ENCODE results near the gene F10.

F10 gene

DNA sequence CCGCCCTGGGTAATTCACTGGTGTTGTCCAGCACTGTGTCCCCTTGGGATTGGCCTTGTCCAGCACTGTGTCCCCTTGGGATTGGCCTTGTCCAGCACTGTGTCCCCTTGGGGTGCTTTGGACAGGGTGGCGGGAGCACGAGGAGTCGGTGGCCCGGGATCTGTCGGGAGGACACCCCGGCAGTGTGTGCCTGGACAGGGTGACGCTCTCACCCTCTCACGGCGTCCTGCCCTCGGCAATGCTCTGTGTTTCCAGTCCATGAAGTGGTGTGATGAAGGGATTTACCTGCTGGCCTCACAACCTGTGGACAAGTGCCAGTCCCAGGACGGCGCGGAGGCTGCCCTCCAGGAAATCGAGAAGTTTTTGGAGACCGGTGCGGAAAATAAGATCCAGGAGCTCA lies 46.9 kb upstream of the F10 start:
- no peak for DNase-seq (ENCODE audit: low read depth in 1 of 2, low spot score in 1 of 2)
- Histone ChIP-seq H3K27ac (replicated peaks) (no peak overlapping the region), H3K27me3 (ENCODE audit: insufficient read depth, poor library complexity, severe bottlenecking) (peaks cover 4% of the 10 kb centered on the region), H3K4me3 (replicated peaks; ENCODE audit: insufficient read depth, low read length) (no peak overlapping the region)
- TF ChIP-seq GABPA (IDR thresholded peaks at IDR 0.05; ENCODE audit: low read depth) (no peak), POLR2AphosphoS5 (IDR thresholded peaks at IDR 0.05; ENCODE audit: low read depth) (no peak), SPI1 (IDR thresholded peaks at IDR 0.05; ENCODE audit: borderline replicate concordance, low read depth) (no peak)
- TF ChIP-seq, protein P1, sequence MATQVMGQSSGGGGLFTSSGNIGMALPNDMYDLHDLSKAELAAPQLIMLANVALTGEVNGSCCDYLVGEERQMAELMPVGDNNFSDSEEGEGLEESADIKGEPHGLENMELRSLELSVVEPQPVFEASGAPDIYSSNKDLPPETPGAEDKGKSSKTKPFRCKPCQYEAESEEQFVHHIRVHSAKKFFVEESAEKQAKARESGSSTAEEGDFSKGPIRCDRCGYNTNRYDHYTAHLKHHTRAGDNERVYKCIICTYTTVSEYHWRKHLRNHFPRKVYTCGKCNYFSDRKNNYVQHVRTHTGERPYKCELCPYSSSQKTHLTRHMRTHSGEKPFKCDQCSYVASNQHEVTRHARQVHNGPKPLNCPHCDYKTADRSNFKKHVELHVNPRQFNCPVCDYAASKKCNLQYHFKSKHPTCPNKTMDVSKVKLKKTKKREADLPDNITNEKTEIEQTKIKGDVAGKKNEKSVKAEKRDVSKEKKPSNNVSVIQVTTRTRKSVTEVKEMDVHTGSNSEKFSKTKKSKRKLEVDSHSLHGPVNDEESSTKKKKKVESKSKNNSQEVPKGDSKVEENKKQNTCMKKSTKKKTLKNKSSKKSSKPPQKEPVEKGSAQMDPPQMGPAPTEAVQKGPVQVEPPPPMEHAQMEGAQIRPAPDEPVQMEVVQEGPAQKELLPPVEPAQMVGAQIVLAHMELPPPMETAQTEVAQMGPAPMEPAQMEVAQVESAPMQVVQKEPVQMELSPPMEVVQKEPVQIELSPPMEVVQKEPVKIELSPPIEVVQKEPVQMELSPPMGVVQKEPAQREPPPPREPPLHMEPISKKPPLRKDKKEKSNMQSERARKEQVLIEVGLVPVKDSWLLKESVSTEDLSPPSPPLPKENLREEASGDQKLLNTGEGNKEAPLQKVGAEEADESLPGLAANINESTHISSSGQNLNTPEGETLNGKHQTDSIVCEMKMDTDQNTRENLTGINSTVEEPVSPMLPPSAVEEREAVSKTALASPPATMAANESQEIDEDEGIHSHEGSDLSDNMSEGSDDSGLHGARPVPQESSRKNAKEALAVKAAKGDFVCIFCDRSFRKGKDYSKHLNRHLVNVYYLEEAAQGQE (IDR thresholded peaks at IDR 0.05; ENCODE audit: insufficient replicate concordance, low read depth): no peak
- TF ChIP-seq, protein P2, sequence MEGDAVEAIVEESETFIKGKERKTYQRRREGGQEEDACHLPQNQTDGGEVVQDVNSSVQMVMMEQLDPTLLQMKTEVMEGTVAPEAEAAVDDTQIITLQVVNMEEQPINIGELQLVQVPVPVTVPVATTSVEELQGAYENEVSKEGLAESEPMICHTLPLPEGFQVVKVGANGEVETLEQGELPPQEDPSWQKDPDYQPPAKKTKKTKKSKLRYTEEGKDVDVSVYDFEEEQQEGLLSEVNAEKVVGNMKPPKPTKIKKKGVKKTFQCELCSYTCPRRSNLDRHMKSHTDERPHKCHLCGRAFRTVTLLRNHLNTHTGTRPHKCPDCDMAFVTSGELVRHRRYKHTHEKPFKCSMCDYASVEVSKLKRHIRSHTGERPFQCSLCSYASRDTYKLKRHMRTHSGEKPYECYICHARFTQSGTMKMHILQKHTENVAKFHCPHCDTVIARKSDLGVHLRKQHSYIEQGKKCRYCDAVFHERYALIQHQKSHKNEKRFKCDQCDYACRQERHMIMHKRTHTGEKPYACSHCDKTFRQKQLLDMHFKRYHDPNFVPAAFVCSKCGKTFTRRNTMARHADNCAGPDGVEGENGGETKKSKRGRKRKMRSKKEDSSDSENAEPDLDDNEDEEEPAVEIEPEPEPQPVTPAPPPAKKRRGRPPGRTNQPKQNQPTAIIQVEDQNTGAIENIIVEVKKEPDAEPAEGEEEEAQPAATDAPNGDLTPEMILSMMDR (IDR thresholded peaks at IDR 0.05; ENCODE audit: insufficient read depth, low read length): no peak

DNA sequence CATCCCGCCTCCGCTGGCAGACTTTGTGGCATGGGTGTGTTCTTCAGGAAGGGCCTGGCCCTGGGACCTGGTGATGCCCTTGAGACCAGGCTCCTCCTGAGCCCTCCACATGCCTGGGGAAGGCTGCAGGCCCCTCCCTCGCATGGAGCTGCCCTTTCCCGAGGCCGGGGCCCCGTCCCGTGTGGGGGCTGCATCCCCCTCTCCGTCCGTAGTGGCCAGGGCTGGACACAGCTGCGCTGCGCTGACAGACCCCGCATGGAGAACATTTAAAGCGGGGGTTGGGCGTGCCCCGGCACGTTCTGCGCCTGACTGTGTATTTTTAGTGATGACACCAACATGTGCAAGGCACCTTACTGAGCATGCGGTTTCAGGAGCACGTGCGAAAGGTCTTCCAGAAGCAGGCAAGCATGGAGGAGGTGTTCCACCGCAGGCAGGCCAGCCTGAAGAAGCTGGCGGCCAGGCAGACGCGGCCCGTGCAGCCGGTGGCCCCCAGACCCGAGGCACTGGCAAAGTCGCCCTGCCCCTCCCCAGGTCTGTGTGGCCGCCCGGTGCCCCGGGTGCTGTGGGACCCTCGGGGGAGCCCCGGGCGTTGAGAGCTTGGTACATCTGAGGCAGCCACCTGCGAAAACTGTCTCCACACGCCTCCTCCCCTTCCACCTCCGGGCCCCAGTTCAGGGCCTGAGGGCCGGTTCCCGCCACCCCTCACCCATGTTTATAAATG lies 45.8 kb upstream of the F10 start:
- Histone ChIP-seq H3K4me3 (replicated peaks; ENCODE audit: insufficient read depth, low read length) (no peak overlapping the region), H3K27me3 (ENCODE audit: insufficient read depth, poor library complexity, severe bottlenecking) (peaks cover 4% of the 10 kb centered on the region), H3K27ac (replicated peaks) (no peak overlapping the region)
- TF ChIP-seq, protein P2 (IDR thresholded peaks at IDR 0.05; ENCODE audit: insufficient read depth, low read length): no peak
- TF ChIP-seq, protein P1 (IDR thresholded peaks at IDR 0.05; ENCODE audit: insufficient replicate concordance, low read depth): no peak
- TF ChIP-seq POLR2AphosphoS5 (IDR thresholded peaks at IDR 0.05; ENCODE audit: low read depth) (no peak), SPI1 (IDR thresholded peaks at IDR 0.05; ENCODE audit: borderline replicate concordance, low read depth) (no peak), GABPA (IDR thresholded peaks at IDR 0.05; ENCODE audit: low read depth) (no peak)
- no peak for DNase-seq (ENCODE audit: low read depth in 1 of 2, low spot score in 1 of 2)

DNA sequence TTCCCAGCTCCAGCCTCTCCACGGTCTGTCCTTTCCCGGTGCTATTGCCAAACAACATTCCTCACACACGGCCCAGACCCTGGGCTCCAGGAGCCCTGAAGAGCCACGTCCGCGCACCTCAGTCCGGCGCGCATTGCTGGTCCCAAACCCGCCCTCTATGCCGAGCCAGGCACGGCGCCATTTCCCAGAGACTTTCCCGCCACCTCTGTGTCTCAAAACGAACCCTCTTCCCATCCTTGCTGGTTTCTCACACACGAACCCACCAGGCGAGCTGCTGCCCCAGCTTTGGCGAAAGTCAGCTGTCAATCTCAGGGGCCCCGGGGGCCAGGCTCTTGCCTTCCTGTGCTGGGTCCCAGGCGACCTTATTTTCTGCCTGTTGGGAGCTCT lies 45.0 kb upstream of the F10 start:
- Histone ChIP-seq H3K27ac (replicated peaks) (no peak overlapping the region), H3K27me3 (ENCODE audit: insufficient read depth, poor library complexity, severe bottlenecking) (peaks cover 4% of the 10 kb centered on the region), H3K4me3 (replicated peaks; ENCODE audit: insufficient read depth, low read length) (no peak overlapping the region)
- DNase-seq (ENCODE audit: low read depth in 1 of 2, low spot score in 1 of 2): no peak
- TF ChIP-seq SPI1 (IDR thresholded peaks at IDR 0.05; ENCODE audit: borderline replicate concordance, low read depth) (no peak), GABPA (IDR thresholded peaks at IDR 0.05; ENCODE audit: low read depth) (no peak), POLR2AphosphoS5 (IDR thresholded peaks at IDR 0.05; ENCODE audit: low read depth) (no peak)
- TF ChIP-seq, protein P2 (IDR thresholded peaks at IDR 0.05; ENCODE audit: insufficient read depth, low read length): no peak
- TF ChIP-seq, protein P1 (IDR thresholded peaks at IDR 0.05; ENCODE audit: insufficient replicate concordance, low read depth): no peak
